Measurements from ENCODE around the gene TMEM92. TPM values are rescaled to one million over a fixed set of nuclear protein-coding genes. Genes with fewer than 3 reads are reported as not detected.

The TMEM92 gene
- total RNA-seq, 4 donors from 2014 or later: 0.12 to 0.76 TPM; not detected in 2

- Histone ChIP-seq H3K4me3 (no peak overlapping the region), H3K36me3 (no peaks in the 10 kb centered on the region), H3K27ac (peak overlapping the region in 2 of 4 donors; percentile 48 to 53), H3K27me3 (peaks cover 0 to 3% (median 0%) of the 10 kb centered on the region in 4 donors), H3K4me1 (peaks cover 0 to 34% (median 13%) of the 10 kb centered on the region in 3 donors), H3K9me3 (no peaks in the 10 kb centered on the region)
- 37 to 89% methylated on average over 2 to 3 of the region's 13 CpGs for WGBS, 2 donors
- intact Hi-C loops (cut with DNase I): no loop called here
- TF ChIP-seq POLR2A (IDR thresholded peaks at IDR 0.05): no peak
- TF ChIP-seq, protein P1, sequence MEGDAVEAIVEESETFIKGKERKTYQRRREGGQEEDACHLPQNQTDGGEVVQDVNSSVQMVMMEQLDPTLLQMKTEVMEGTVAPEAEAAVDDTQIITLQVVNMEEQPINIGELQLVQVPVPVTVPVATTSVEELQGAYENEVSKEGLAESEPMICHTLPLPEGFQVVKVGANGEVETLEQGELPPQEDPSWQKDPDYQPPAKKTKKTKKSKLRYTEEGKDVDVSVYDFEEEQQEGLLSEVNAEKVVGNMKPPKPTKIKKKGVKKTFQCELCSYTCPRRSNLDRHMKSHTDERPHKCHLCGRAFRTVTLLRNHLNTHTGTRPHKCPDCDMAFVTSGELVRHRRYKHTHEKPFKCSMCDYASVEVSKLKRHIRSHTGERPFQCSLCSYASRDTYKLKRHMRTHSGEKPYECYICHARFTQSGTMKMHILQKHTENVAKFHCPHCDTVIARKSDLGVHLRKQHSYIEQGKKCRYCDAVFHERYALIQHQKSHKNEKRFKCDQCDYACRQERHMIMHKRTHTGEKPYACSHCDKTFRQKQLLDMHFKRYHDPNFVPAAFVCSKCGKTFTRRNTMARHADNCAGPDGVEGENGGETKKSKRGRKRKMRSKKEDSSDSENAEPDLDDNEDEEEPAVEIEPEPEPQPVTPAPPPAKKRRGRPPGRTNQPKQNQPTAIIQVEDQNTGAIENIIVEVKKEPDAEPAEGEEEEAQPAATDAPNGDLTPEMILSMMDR (IDR thresholded peaks at IDR 0.05): no peak
- DNase-seq: no peak
Measured at GRCh38 chr17:50258647-50259476, 15.4 kb upstream of the TMEM92 start.

DNA sequence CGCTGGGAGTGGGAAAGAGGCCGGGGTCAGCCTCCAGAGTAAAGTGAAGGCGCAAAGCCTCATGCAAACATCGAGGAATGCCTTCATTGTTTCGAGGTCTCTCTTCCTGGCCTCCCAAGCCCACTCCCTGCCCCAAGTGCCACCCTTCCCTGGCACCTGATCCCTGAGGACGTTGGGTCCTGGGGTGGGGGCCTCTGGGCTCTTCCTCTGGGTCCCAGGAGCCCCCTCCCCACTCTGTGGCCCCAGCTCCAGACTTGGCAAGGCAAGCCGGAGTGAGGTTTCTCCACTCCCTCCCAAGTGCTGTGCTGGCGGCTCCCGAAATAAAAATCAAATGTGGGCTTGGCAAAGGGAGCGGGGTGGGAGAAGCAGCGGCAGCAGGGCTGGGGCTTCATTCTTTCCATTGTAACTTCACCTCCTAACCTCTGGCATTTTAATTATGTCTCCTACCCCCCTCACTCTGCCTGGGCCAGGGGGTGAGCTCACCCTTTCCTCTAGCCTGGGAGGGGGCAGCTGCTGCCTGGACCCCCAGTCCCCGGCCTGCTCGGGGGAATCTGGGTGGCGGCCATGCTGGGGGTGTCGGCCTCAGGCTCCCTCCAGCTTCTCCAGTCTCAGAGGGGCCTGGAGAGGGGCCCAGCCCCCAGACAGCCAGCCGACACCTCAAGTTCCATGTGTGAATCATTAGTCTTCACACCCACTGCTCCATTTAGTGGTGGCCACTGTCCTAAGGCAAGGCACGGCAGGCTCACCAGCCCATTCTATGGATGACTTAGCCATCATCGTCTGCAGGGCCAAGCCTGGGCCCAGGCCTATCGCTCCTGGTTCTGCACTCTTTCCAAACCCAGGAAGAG lies 14.6 kb upstream of the TMEM92 start:
- 69 to 78% methylated on average over 9 to 14 of the region's 19 CpGs for WGBS, 2 donors
- Histone ChIP-seq H3K4me3 (no peak overlapping the region), H3K4me1 (peaks cover 0 to 42% (median 13%) of the 10 kb centered on the region in 3 donors), H3K27me3 (peaks cover 0 to 3% (median 0%) of the 10 kb centered on the region in 4 donors), H3K36me3 (no peaks in the 10 kb centered on the region), H3K27ac (peak overlapping the region in 2 of 4 donors; percentile 48 to 53), H3K9me3 (no peaks in the 10 kb centered on the region)
- no peak for TF ChIP-seq POLR2A (IDR thresholded peaks at IDR 0.05)
- TF ChIP-seq, protein P1 (IDR thresholded peaks at IDR 0.05): no peak
- intact Hi-C loops (cut with DNase I): no loop called here
- no peak for DNase-seq

- TF ChIP-seq, protein P1 (IDR thresholded peaks at IDR 0.05): no peak
- no peak for TF ChIP-seq POLR2A (IDR thresholded peaks at IDR 0.05)
- H3K4me1 ChIP-seq: peaks cover 0 to 47% (median 13%) of the 10 kb centered on the region in 3 donors
- peaks cover 0 to 3% (median 0%) of the 10 kb centered on the region in 4 donors for H3K27me3 ChIP-seq
- intact Hi-C loops (cut with DNase I): no loop called here
- no peaks in the 10 kb centered on the region for H3K9me3 ChIP-seq
- DNase-seq: no peak
- no peak overlapping the region for H3K4me3 ChIP-seq
- H3K36me3 ChIP-seq: no peaks in the 10 kb centered on the region
- no peak overlapping the region for H3K27ac ChIP-seq
- 81 to 83% methylated on average over 3 to 6 of the region's 6 CpGs for WGBS, 2 donors
Measured at GRCh38 chr17:50260501-50260911, 13.8 kb upstream of the TMEM92 start.

DNA sequence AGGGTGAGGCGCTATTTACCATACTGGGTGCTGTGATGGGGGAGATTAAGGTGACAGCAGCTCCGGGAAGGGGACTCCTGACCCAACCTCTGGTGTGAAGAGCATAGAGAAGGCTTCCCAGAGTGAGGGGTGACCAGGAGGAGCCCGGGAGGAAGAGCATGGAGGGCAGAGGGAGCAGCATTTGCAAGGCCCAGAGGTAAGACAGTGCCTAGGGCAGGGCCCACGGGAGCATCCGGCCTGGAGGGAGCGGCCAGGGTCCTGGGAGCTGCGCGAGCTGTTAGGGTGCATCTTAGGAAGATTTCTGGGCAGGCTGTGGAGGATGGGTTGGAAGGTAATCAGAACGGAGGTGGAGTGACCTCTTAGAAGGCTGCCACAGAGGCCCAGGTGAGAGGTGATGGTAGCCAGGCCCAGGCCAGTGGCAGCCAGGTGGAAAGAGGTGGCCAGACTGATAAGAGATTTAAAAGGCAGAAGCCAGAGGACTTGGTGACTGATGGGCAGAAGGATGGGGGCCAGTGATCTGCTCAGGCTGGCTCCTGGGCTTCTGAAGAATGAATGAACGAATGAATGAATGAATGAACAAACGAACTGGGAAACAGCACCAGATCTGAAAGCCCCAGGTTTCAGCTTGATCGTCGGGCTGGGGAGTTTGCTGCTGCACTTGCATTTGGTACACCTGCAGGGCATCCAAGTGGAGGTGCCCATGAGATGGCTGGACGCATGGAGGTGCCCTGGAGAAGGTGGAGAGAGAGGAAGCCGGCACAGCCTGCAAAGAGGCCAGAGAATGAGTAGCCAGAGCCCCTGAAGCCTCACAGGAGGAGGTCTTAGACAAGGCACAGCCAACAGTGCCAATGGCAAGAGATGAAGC lies 13.0 kb upstream of the TMEM92 start:
- Histone ChIP-seq H3K9me3 (no peaks in the 10 kb centered on the region), H3K27ac (no peak overlapping the region), H3K4me3 (no peak overlapping the region), H3K27me3 (peaks cover 0 to 3% (median 0%) of the 10 kb centered on the region in 4 donors), H3K36me3 (no peaks in the 10 kb centered on the region), H3K4me1 (peaks cover 6 to 54% (median 17%) of the 10 kb centered on the region in 3 donors)
- WGBS, 2 donors: 83 to 85% methylated on average over 12 to 13 of the region's 15 CpGs
- TF ChIP-seq, protein P1 (IDR thresholded peaks at IDR 0.05): no peak
- TF ChIP-seq POLR2A (IDR thresholded peaks at IDR 0.05): no peak
- DNase-seq: no peak
- intact Hi-C loops (cut with DNase I): no loop called here

Measured in esophagus squamous epithelium (tissue), 5 donors.